SK-MEL-5 (cell line): Measurements from ENCODE around the gene GIMAP4. TPM values are rescaled to one million over a fixed set of nuclear protein-coding genes. Genes with fewer than 3 reads are reported as not detected.
"Not testable (repeated sequence)": the region's sequence is repeated elsewhere in the genome, so short reads cannot be mapped to it uniquely, and the experiment has no call there.

Source experiments
- DNase-seq: peaks from one replicate; pipeline ENCODE4 v3.0.0-alpha.2; 2016; ENCODE audit warnings: low read depth, low spot score
- in situ Hi-C: cut with HindIII; loops from 2 replicates; pipeline ENCODE4 v1.10.0; 2016; ENCODE audit warnings: low sequenced_read_pairs, high pct_unique_total_duplicates, low pct_unique_long_range_greater_than_20kb
- polyA plus RNA-seq, 2 experiments: library from polyadenylated mRNA; depleted of rRNA; stranded (reverse); fragments of >200 nt; gene quantifications; 2 replicates each; pipeline ENCODE4 v1.2.3, GENCODE V29; 2015
- total RNA-seq: library from RNA; depleted of rRNA; stranded (reverse); fragments of >200 nt; shearing (Covaris generic); gene quantifications from 2 replicates; pipeline ENCODE4 v1.2.3, GENCODE V29; 2014; rRNA removed

GIMAP4 gene
- total RNA-seq = not detected in 2 replicates
- polyA plus RNA-seq (2015; cell fraction: cytosol; rRNA removed) = not detected in 2 replicates
- polyA plus RNA-seq (2015; cell fraction: nucleus; rRNA removed) = not detected in 2 replicates

- no peak for DNase-seq
- in situ Hi-C loops = no loop called here
These were observed at the start of gene GIMAP4 for GRCh38 chr7:150567169-150567568. Gene GIMAP4, plus strand, starts transcription at chr7:150567390. Its CDS starts 2,512 bp downstream, at chr7:150569902.

- no peak for DNase-seq
- in situ Hi-C loops = no loop called here
These were observed 47.9 kb upstream of the GIMAP4 start for GRCh38 chr7:150519310-150519709.

GRCh38 chr7:150520145-150520544, 47.0 kb upstream of the GIMAP4 start:
- no peak for DNase-seq
- in situ Hi-C loops = no loop called here

GRCh38 chr7:150522931-150523330, 44.3 kb upstream of the GIMAP4 start:
- in situ Hi-C loops, DNase-seq: not testable (repeated sequence)

- in situ Hi-C loops = no loop called here
- no peak for DNase-seq
These were observed 43.2 kb upstream of the GIMAP4 start for GRCh38 chr7:150524018-150524417.

- in situ Hi-C loops = no loop called here
- no peak for DNase-seq
These were observed 35.5 kb upstream of the GIMAP4 start for GRCh38 chr7:150531704-150532103.

GRCh38 chr7:150538259-150538658, 28.9 kb upstream of the GIMAP4 start:
- in situ Hi-C loops = no loop called here
- no peak for DNase-seq

GRCh38 chr7:150553163-150553562, 14.0 kb upstream of the GIMAP4 start:
- no peak for DNase-seq
- in situ Hi-C loops = no loop called here

GRCh38 chr7:150556521-150557138, 10.6 kb upstream of the GIMAP4 start:
- in situ Hi-C loops = no loop called here
- DNase-seq = no peak

- in situ Hi-C loops = no loop called here
- no peak for DNase-seq
These were observed 6.7 kb upstream of the GIMAP4 start for GRCh38 chr7:150560486-150560885.

- in situ Hi-C loops = no loop called here
- DNase-seq = no peak
These were observed 4.3 kb upstream of the GIMAP4 start for GRCh38 chr7:150562919-150563318.

GRCh38 chr7:150564006-150564405, 3.2 kb upstream of the GIMAP4 start:
- in situ Hi-C loops = no loop called here
- DNase-seq = no peak

- DNase-seq = no peak
- in situ Hi-C loops = no loop called here
These were observed 2.6 kb upstream of the GIMAP4 start for GRCh38 chr7:150564566-150564965.

- in situ Hi-C loops = no loop called here
- no peak for DNase-seq
These were observed 2.0 kb upstream of the GIMAP4 start for GRCh38 chr7:150565239-150565638.

GRCh38 chr7:150566123-150566522, 1.1 kb upstream of the GIMAP4 start:
- in situ Hi-C loops = no loop called here
- DNase-seq = no peak

- no peak for DNase-seq
- in situ Hi-C loops = no loop called here
These were observed 618 bp upstream of the GIMAP4 start for GRCh38 chr7:150566572-150566971.

GRCh38 chr7:150567871-150568301, 696 bp downstream of the GIMAP4 start:
- in situ Hi-C loops = no loop called here
- DNase-seq = no peak

GRCh38 chr7:150568714-150569113, 1.5 kb downstream of the GIMAP4 start:
- in situ Hi-C loops = no loop called here
- no peak for DNase-seq

- in situ Hi-C loops = no loop called here
- no peak for DNase-seq
These were observed 2.2 kb downstream of the GIMAP4 start for GRCh38 chr7:150569245-150569955.
